PC-9 (cell line): ENCODE measurements around the gene PSMC5.

ENCODE experiments used
- EZH2 ChIP-seq: fragments of 200-600 bp; sonication (generic); IDR thresholded peaks from 2 replicates; pipeline ENCODE4 v1.8.0; 2017; ENCODE audit warnings: antibody characterized with exemption, low read depth
- TF ChIP-seq, protein P1 (sequence below): fragments of 200-600 bp; sonication (generic); conservative IDR thresholded peaks from 2 replicates; pipeline ENCODE4 v1.6.1; 2017; ENCODE audit warnings: mixed run types, antibody characterized with exemption, mild to moderate bottlenecking, moderate library complexity

DNA sequence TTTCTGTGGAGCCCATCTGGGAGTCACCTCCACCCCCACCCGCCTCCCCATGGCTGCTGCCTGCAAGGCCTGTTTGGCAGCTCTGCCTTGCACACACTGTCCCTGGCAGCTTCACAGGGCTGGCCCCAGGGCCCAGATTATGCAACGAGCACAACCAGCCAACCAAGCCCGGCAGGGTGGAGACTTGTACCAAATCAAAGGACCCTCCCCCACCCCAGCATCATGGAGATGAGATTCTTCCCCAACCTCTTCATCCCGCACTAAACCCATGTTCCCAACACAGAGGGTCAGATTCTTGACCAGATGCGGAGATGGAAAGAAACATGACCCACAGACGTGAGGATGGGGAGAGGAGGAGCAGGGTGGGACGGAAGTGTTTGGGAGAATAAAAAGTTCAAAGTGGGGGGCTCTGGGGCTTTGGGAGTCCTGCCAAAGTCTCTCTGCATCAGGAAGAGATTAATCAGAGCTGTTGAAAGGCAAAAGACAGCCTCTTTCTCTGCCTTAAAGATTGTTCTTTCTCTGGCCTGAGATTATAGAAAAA lies 11.5 kb downstream of the PSMC5 start:
- TF ChIP-seq, protein P1, sequence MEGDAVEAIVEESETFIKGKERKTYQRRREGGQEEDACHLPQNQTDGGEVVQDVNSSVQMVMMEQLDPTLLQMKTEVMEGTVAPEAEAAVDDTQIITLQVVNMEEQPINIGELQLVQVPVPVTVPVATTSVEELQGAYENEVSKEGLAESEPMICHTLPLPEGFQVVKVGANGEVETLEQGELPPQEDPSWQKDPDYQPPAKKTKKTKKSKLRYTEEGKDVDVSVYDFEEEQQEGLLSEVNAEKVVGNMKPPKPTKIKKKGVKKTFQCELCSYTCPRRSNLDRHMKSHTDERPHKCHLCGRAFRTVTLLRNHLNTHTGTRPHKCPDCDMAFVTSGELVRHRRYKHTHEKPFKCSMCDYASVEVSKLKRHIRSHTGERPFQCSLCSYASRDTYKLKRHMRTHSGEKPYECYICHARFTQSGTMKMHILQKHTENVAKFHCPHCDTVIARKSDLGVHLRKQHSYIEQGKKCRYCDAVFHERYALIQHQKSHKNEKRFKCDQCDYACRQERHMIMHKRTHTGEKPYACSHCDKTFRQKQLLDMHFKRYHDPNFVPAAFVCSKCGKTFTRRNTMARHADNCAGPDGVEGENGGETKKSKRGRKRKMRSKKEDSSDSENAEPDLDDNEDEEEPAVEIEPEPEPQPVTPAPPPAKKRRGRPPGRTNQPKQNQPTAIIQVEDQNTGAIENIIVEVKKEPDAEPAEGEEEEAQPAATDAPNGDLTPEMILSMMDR: no peak
- no peak for TF ChIP-seq EZH2
